HG03196 (cell line): Measurements from ENCODE around the gene OCIAD2.
A peak's percentile ranks its signal among the peaks of the same experiment; 100 is the strongest.
"Not testable (repeated sequence)": the region's sequence is repeated elsewhere in the genome, so short reads cannot be mapped to it uniquely, and the experiment has no call there.

Source experiments
- ATAC-seq: cut with Tn5 transposase; IDR thresholded peaks from one replicate; pipeline ENCODE4 v1.9.1; 2021; ENCODE audit not compliant: unreplicated experiment

Gene OCIAD2, protein sequence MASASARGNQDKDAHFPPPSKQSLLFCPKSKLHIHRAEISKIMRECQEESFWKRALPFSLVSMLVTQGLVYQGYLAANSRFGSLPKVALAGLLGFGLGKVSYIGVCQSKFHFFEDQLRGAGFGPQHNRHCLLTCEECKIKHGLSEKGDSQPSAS

DNA sequence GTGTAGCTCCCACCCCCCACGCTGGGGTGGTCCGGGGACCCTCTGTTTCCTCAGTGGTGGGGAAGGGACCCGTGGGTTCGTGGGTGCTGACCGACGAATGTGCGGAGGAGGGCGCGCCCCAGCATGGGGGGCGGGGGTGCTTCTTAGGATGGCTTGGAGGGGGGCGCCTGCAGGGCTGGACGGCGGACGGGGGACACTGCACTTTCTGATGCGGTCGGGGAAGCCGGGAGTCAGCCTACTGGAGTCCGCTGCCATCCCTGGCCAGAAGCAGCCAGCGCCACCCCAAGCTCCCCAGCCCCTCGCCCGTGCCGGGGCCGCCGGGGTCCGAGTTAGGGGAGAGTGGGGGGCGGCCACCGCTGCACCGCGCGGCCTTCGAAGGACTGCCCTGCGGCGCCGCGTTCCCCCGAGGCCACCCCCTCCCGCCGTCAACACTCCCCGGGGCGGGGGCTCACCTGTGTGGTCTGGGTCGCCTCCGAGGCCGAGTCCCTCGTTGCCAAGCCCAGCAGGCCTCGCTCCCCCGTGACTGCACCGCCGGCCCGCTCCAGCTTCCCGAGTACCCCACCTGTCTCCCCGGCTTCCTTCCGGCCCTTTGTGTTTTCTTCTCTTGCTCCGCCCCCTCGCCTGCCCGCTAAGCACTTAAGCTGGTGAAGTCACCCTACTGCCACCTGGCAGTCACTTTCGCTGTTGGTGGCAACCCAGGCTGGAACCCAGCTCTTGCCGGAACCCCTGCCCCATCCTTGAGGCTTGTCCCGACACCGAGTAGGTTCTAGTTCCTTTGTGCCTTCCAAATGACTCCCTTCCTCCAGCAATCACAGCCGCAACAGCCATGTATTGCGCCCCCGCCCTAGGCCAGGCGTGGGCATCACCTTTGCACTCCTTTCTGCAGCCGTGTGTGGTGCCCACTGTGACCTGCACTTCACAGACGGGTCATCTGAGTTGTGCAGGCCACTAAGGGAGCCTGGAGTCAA lies at the start of gene OCIAD2:
TSS of gene OCIAD2 (minus strand) at position 569 of the 968 bp plus-strand sequence. CDS start 2,225 bp downstream, outside the sequence.
- ATAC-seq = peak; percentile 91

DNA sequence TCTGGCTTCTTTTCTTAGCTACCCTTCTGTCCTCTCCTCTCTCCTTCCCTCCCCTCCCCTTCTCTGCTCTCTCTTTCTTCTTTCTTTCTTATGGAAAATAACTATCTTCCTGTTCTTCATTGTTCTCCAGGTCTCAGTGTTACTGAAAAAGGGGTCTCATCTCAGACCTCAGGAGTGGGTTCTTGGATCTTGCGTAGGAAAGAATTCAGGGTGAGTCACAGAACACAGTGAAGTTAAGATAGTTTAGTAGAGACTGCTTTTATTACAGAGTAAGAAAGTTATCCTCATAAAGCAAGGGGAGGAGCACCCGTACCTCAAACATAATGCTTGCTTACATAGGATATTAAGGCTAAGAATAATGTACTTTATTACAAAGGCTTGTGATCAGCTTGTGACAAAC lies 47.7 kb upstream of the OCIAD2 start:
- ATAC-seq = no peak

DNA sequence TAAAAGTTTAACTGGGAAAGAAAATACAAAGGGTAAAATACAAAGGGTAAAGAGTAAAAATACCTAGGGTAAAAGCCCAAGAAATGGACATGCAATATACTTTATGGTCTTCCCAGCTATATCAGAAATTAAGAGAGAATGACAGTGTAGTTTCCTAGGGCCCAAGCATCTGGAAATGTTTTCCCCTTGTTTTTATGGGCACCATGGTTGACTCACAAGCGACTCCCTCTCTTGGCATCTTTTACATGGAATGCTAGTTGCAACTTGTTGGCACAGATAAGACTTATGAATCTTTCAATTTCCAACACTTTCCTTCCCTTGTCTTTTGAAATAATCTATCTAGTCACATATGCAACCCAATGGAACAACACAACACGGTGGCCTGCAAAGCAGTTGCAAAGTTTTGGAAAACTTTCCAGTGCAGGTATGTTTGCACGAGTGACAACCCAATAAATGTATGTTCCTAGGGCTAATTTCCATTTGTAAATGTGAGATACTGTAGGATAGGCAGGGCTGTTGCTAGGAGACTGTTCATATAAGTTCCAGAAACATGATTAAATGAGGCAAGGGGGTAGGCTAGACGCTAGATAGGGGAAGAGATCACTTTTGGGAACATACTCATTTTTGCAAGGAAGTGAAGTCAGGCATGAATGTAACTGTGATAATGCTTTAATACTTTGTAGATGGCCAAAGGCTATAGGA lies 43.1 kb upstream of the OCIAD2 start:
- no peak for ATAC-seq

DNA sequence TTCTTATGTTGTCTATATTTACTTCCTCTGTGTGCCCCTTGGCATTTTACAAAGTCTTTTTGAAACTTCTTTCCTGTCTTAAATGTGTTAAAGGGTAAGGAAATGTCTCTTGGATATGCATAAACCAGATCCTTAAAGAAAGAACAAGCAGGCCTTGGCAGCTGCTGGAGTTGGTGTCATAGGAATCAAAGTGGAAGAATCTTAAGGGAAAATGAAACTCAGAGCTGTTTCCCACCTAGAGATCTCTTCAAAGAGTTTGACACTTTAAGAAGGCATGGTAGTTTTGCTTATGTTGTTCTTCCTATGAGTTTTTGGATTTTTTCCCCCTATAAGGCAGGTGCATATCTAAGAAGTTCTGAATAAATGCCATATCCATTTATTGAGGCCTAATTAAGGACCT lies 42.5 kb upstream of the OCIAD2 start:
- no peak for ATAC-seq

DNA sequence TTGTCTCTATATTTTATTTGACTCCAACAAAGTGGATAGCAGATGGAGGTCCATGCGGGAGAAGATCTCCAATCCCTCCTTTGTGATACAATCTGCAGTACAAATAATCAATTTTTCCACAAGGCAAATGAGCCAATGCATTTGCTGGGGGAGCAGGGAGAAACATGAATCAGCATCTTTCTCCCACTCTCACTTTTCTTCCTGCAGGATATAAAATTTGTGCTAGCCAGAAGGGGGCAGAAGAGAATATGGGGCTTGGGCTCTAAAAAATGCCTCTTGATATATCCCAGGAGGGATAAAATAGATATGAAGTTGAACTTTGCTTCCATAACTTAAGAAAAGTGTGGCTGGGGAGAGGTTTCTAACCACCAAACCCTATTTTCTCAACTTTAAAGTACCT lies 41.2 kb upstream of the OCIAD2 start:
- no peak for ATAC-seq

DNA sequence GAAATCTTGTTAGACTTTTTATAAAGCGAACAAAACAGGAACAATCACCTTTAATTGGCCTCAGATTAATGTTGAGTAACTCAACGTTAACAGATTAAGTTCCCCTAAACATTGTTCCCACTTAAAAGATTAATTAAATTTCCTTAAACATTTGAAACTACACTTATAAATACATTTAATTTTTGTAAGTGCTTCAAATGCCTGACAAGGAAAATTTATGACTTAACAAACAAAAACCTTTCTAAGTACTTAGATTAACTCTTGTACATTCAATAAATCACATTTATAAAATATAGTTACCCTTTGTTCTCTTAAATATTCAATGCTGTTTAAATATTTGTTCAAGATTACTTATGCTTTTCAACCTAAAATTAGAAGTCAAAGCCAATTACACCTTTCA lies 39.4 kb upstream of the OCIAD2 start:
- no peak for ATAC-seq

DNA sequence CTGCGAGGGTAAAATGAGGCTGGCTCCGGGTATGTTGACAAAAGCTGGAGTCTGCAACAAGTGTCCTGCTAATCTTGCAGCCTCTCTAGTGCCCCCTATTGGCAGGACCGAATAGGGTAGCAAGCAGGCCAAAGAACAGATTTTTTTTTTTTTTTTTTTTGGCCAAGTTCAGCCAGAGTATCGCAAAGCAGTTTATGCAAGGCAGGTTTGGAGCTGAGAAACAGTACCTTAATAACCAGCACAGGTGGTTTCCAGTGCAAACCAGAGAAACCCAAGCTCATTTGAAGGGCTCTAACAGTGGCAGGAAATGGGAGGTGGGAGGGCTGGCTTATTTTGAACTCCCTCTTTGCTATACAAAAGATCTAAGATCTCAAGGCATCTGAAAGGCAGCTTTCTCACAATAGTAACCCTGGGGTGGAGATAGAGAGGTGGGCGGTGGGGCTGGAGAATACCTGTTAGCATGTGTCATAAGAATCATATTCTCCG lies 38.2 kb upstream of the OCIAD2 start:
- ATAC-seq = no peak

DNA sequence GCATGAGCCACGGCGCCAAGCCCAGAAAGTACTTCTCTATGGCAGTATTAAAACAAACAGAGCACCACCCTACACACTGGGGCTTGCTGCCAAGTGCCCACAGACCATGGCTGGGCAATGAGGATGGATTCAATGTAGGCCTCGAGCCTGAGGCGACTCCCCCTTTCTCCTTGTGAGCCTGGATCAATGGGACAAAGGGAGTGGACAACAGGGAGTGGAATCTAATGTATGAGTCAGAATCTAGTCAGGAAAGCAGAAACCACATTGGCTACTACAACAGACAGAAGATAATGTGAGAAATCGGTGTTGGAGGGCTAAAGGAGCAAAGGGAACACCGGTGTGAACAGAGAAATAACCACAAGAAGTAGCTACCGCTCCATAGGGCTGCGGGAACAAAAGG lies 37.7 kb upstream of the OCIAD2 start:
- ATAC-seq = no peak

DNA sequence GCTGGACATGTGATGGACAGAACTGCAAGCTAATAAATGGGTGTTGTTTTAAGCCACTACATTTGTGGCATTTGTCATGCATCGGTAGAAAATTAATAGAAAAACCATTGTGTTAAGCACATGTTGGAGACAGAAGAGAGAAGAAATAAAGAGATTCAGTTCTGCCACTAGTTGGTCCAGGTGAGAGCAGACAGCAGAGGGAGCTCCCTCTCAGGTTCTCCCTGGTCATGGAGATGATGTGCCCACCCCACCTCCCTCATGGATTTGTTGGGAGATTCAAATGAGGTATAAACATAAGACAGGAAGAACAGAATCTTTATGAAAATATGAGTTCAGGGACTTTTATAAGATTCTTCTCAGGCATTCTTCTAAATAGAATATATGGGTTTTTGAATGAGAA lies 36.8 kb upstream of the OCIAD2 start:
- ATAC-seq = no peak

DNA sequence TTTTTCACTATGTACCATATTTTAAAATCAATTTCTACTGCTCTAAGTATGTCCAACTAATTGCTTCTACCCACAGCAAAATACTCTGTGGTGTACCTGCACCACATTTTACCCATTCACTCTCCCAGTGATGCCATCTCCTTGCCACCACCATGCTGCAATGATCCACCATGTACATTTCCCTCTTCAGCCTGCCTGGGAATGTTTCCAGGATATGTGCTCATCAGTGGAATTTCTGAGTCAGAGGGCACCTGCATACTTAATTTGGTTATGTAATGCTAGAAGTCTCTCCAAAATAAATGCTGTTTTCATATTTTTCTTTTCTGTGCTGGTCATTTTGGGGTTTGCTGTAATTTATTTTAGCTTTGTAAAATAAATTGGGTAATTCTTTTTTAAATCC lies 33.2 kb upstream of the OCIAD2 start:
- ATAC-seq = no peak

DNA sequence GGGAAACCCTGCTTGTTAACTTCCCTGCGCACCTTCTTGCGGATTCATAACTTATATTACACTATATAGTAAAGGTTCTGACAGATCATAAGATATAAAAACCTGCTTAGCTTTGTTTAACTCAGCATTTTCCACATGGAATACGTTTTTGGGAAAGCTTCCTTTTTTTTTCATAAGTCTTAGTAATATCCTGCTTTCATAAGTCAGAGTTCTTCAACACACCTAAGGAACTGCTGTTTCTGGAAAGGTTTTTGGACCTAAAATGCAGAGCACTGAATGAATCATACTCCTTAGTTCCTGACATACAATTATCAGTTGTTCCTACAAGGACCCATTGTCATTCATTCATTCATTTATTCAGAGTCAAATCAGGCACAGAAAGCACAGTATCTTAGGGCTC lies 32.3 kb upstream of the OCIAD2 start:
- ATAC-seq = no peak

DNA sequence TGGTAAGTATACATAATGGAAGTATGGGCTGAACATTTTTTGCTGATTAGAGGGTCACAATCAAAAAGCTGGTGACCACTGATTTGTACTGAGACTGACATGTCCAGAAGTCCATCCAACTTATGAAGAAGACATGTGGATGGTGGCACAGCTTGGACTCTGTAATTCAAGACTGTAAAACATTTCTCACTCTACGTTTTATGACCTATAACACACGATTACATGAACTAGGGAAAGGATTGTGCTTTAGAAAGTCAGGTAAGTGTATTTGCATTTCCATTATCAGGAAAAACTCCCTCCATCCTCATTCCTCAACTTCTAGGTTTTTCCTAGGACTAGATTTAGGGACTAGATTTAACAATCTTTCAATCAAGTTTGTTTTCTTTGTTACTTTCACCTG lies 30.5 kb upstream of the OCIAD2 start:
- no peak for ATAC-seq

DNA sequence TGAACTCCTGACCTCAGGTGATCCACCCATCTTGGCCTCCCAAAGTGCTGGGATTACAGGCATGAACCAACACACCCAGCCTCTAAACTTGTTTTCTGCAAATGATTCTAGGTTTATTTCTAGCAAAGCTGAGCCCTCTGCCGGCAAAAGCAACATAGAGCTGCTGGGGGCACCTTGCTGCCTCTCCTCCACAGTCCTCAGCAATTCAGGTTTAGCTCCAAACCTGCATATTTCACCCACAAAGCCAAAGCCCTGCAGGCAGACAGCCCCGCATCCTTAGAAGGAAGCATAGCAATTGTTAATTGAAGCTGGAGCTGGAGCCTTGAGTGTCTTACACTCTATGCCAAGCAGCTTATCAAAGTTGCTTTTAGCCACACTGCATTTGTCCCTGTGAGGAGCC lies 24.9 kb upstream of the OCIAD2 start:
- no peak for ATAC-seq

DNA sequence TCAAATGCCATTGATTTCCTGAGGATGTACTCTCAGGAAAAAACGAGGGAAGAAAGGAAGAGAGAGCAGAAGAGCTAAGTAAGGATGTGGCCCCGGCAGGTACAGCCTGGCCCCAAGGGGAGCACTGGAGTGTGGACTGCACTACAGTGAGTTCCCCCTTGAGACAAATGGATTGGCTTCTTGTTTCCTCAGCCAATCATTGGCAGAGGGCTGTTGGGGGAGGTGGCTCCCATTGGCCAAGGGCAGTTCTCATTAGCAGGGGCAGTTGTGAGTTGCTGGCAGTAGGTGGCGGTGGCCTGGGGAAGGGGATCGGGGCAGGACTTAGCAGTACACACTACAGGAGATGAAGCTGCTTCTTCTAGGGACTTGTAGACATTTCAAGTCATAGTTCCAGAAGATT lies 24.1 kb upstream of the OCIAD2 start:
- ATAC-seq = no peak

DNA sequence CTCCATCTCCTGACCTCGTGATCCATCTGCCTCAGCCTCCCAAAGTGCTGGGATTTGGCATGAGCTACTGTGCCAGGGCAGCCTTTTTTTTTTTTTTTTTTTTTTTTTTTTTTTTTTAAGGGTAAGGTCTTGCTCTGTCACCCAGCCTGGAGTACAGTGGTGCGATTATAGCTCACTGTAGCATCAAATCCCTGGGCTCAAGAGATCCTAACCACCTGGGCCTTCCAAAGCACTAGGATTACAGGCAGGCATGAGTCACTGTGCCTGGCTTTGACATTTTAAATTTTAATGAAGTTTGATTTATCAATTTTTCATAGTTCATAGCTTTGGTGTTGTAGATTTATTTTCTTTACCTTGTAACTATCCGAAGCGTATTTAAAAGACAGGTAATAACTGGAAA lies 17.8 kb upstream of the OCIAD2 start:
- ATAC-seq = no peak

DNA sequence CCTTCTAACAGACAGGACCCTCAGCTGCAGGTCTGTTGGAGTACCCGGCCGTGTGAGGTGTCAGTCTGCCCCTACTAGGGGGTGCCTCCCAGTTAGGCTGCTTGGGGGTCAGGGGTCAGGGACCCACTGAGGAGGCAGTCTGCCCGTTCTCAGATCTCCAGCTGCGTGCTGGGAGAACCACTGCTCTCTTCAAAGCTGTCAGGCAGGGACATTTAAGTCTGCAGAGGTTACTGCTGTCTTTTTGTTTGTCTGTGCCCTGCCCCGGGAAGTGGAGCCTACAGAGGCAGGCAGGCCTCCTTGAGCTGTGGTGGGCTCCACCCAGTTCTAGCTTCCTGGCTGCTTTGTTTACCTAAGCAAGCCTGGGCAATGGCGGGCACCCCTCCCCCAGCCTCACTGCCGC lies 16.5 kb upstream of the OCIAD2 start:
- ATAC-seq = not testable (repeated sequence)

DNA sequence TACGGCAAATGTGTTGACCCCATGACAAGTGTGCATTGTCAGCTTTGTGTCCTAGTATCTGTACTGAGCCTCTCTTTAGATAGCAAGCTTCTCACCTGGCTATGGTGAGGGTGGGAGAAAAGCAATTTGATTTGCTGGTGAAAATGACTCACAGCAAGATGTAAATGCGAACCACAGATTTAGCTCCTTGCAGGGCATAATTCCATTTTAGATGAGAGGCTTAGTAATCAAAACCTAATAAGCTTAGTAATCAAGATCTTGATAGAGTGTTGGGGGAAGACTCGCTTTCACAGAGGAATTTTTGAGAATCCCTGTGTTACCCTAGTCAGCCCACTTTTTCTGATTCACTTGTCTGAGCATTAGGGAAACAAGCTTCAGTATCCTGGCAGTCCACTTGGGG lies 7.7 kb upstream of the OCIAD2 start:
- no peak for ATAC-seq

DNA sequence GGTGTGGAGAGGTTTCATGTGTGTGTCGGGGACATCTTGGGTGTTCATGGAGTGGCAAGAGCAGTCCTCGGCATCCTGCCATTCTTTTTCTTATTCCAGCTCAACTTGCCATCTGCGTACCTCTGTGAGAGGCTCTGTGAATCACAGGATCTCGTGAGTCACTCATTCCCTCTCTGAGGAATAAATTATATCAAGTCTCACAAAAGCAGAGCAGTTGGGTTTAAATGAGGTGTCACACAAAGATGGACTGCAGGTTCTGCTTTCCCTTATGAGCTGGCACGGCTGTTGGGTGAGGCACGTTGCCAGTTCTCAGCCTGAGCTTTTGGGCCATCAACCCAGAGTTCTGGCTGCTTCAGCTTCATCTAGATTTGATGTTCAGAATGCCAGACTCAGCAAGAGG lies 6.8 kb upstream of the OCIAD2 start:
- ATAC-seq = no peak

DNA sequence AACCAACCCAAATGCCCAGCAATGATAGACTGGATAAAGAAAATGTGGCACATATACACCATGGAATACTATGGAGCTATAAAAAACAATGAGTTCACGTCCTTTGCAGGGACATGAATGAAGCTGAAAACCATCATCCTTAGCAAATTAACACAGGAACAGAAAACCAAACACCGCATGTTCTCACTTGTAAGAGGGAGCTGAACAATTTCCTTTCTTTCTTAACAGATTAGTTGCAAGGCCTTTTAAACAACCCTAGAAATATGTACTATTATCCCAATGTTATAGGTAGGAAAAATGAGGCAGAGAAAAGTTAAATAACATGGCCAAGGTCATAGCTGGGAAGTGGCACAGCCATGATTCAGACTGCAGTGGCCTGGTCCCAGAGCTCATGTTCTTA lies 5.8 kb upstream of the OCIAD2 start:
- no peak for ATAC-seq

DNA sequence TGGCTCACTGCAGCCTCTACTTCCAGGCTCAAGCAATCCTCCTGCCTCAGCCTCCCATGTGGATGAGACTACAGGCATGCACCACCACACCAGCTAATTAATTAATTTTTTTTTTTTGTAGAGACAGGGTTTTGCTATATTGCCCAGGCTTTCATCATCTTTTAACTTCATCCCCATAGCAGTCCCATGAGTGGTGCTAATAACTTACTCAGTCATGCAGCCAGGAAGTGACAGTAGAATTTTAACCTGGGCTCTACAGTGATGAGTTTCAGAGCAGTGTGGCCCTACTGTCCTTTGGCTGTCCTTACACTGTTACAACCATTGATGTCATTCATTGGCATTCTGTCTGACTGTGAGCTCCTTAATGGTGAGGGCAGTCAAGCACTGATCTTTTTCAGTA lies 3.9 kb upstream of the OCIAD2 start:
- ATAC-seq = peak; percentile 32

DNA sequence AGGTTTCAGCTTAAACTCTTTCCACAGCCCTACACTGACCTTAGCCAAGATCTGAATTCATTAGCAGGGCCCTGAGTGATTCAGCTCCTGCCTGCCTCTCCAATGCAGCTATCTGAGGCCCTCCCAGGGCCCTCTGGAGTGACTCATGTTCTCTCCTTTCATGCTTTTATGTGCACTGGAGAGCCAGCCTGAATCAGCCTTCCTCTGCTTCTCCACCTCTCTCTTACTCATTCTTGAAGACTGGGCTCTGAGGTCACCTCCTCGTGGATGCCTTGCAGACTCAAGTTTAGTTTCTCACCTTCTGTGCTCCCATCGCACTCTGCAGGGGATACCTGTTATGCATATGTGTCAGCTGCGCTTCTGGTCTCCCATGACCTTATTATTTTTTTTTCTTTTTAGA lies 3.1 kb upstream of the OCIAD2 start:
- no peak for ATAC-seq

DNA sequence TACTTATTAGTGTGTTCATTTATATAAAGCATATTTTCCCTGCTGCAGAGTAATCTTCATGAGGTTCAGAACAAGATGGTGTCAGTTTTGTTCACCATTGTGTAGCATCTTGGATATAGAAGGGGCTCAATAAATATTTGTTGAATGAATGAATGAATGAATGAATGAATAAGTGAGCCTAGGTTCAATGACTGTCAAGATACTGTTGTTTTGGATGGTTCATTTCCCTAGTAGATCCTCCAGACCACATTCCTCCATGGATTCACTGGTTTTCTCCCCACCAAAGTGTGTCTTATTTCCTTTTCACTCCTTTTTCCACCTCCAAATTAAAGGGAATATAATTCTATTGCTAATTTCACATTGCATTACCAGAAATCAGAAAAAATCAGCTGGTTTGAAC lies 2.1 kb upstream of the OCIAD2 start:
- no peak for ATAC-seq
